DOHH2 (cell line): Measurements from ENCODE around the gene ZNF668.

ENCODE experiments used
- CTCF ChIP-seq: fragments of 200-600 bp; sonication (generic); IDR thresholded peaks from one replicate; pipeline ENCODE4 v1.5.1; 2014; ENCODE audit warnings: antibody characterized with exemption, mild to moderate bottlenecking, low read depth, low read length; ENCODE audit not compliant: poor library complexity, severe bottlenecking
- EZH2phosphoT487 ChIP-seq: fragments of 200-600 bp; sonication (generic); IDR thresholded peaks from 2 replicates; pipeline ENCODE4 v1.6.1; 2017; ENCODE audit warnings: borderline replicate concordance, mild to moderate bottlenecking, antibody characterized with exemption, low read length, moderate library complexity, mixed read lengths

- TF ChIP-seq CTCF (no peak), EZH2phosphoT487 (no peak)
Observed at GRCh38 chr16:31077592-31078396, 3.8 kb upstream of the ZNF668 start.
